Upper lobe of left lung (tissue), 6 donors: ENCODE measurements around the gene TMPRSS6. TPM values are rescaled to one million over a fixed set of nuclear protein-coding genes. Genes with fewer than 3 reads are reported as not detected.

ENCODE experiments used
- ATAC-seq, 2 donors: fragments of 200-7000 bp; cut with Tn5 transposase; one replicate each; pipeline ENCODE4 v1.9.1; 2022; ENCODE audit warnings: mild to moderate bottlenecking in 2 of 2, moderate library complexity in 2 of 2; ENCODE audit not compliant: low FRiP score in 2 of 2
- DNase-seq, 2 donors: peaks; one replicate each; pipeline ENCODE4 v3.0.0-alpha.2; 2019 to 2020
- H3K27ac ChIP-seq, 4 donors: fragments of 200-600 bp; sonication (generic); one replicate each; pipeline ENCODE4 v1.5.1; 2016 to 2019
- H3K27me3 ChIP-seq, 4 donors: fragments of 200-600 bp; sonication (generic); one replicate each; pipeline ENCODE4 v1.5.1; 2017 to 2019
- H3K36me3 ChIP-seq, 4 donors: fragments of 200-600 bp; sonication (generic); one replicate each; pipeline ENCODE4 v1.5.1; 2016 to 2019
- H3K4me1 ChIP-seq, 4 donors: fragments of 200-600 bp; sonication (generic); one replicate each; pipeline ENCODE4 v1.5.1; 2018 to 2019
- H3K4me3 ChIP-seq, 4 donors: fragments of 200-600 bp; sonication (generic); one replicate each; pipeline ENCODE4 v1.5.1; 2017 to 2019; ENCODE audit warnings: mild to moderate bottlenecking in 2 of 4, moderate library complexity in 1 of 4
- H3K9me3 ChIP-seq, 4 donors: fragments of 200-600 bp; sonication (generic); one replicate each; pipeline ENCODE4 v1.5.1; 2018 to 2019
- EP300 ChIP-seq, 4 donors: sonication (generic); formaldehyde crosslinking; IDR thresholded peaks; one replicate each; pipeline ENCODE4 v1.5.1; 2017; ENCODE audit warnings: antibody characterized with exemption in 4 of 4, control low read depth in 2 of 4
- POLR2A ChIP-seq, 4 donors: fragments of 450-650 bp; IDR thresholded peaks; one replicate each; pipeline ENCODE4 v1.5.1; 2016 to 2017; ENCODE audit warnings: antibody characterized with exemption in 4 of 4, mild to moderate bottlenecking in 2 of 4
- POLR2AphosphoS5 ChIP-seq, 2 donors: sonication (generic); formaldehyde crosslinking; IDR thresholded peaks; one replicate each; pipeline ENCODE4 v1.5.1; 2017; ENCODE audit warnings: antibody characterized with exemption in 2 of 2
- WGBS, 2 donors: methylation state at CpG; one replicate each; pipeline ENCODE4 v1.1.5; 2017 to 2018; 5-methylcytosine and 5-hydroxymethylcytosine counted together
- total RNA-seq, 6 donors: library from RNA; depleted of rRNA in 4 of 6; stranded (reverse); fragments of >200 nt in 4 of 6; gene quantifications; one replicate each; pipeline versions ENCODE4 v1.1.0 to v1.2.1, GENCODE V29; 2016 to 2021
- TF ChIP-seq, protein P1 (sequence below), 6 experiments: fragments of 450-650 bp in 4 of 6; fragments of 200-600 bp in 2 of 6; sonication (generic) in 2 of 6; IDR thresholded peaks; one replicate each; pipeline ENCODE4 v1.5.1; 2016 to 2019; ENCODE audit warnings: antibody characterized with exemption in 6 of 6
- donor health status: DM: no; HTN: no; CAD: no; lungs with moderate emphysema.
- donor health status: DM: no; HTN: yes; CAD: no; lungs with severe emphysema.

Gene TMPRSS6
- total RNA-seq, 6 donors from 2014 or later: 0.47 to 8.2 (median 2.0) TPM

DNA sequence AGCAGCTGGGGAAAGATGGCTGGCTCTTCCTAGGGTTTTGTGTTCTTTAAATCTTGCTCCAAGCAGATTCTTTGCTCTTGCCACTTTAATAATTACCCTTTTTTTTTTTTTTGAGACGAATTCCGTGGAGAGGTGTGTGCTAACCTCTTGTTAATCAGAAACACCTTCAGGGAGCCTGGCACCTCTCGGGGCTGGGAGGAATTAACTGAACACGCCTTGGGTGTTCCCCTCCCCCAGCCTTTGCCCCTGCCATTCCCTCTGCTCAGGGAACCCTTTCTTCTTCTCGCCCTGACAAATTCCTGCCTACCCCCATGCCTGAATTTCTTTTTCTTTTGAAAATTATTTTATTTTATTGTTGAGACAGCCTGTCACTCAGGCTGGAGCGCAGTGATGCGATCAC is 17.5 kb downstream of the TMPRSS6 start:
- Histone ChIP-seq H3K27ac (no peak overlapping the region), H3K9me3 (no peaks in the 10 kb centered on the region), H3K4me1 (peaks cover 0 to 9% (median 0%) of the 10 kb centered on the region in 4 donors), H3K27me3 (no peaks in the 10 kb centered on the region), H3K36me3 (no peaks in the 10 kb centered on the region), H3K4me3 (no peak overlapping the region)
- TF ChIP-seq, protein P1, sequence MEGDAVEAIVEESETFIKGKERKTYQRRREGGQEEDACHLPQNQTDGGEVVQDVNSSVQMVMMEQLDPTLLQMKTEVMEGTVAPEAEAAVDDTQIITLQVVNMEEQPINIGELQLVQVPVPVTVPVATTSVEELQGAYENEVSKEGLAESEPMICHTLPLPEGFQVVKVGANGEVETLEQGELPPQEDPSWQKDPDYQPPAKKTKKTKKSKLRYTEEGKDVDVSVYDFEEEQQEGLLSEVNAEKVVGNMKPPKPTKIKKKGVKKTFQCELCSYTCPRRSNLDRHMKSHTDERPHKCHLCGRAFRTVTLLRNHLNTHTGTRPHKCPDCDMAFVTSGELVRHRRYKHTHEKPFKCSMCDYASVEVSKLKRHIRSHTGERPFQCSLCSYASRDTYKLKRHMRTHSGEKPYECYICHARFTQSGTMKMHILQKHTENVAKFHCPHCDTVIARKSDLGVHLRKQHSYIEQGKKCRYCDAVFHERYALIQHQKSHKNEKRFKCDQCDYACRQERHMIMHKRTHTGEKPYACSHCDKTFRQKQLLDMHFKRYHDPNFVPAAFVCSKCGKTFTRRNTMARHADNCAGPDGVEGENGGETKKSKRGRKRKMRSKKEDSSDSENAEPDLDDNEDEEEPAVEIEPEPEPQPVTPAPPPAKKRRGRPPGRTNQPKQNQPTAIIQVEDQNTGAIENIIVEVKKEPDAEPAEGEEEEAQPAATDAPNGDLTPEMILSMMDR (IDR thresholded peaks at IDR 0.05): no peak
- TF ChIP-seq EP300 (IDR thresholded peaks at IDR 0.05) (no peak), POLR2A (IDR thresholded peaks at IDR 0.05) (no peak), POLR2AphosphoS5 (IDR thresholded peaks at IDR 0.05) (no peak)
- ATAC-seq (no peak), DNase-seq (peak in 1 of 2 donors; percentile 36)
- WGBS, 2 donors: 63 to 64% methylated on average over 7 of the region's 7 CpGs

DNA sequence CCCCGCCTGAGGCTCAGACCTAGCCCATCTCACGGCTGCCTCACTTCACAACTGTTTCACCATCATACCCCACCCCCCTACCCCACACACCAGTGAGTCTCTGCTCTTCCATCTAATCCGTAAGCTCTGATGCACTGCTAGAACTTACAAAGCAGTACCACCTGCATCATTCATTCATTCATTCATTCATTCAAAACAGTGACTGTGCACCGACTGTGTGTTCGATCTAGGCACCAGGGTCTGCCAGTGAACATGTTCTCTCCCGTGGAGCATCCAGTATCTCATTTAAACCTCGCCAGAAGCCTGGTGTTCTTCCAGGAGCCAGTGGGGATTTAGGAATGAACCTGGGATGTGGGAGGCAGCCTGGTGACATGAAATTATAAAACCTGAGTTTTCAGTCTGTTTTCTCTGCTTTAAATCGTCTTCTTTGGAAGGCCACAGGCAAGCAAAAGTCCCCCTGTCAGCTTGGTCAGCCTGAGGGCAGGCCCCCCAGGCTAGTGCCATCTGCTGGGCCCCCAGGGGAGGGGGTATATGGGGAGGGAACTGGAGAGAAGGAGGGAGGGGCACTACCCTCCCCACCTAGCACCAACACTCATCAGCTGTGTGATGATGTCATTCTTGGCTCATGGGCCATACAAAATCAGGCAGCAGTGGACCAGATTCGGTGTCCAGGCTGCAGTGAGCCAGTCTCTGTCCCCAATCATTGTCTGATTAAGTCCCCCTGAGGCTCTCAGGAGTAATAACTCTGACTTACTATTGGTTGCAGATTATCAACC is 18.4 kb downstream of the TMPRSS6 start:
- peaks cover 0 to 9% (median 0%) of the 10 kb centered on the region in 4 donors for H3K4me1 ChIP-seq
- no peaks in the 10 kb centered on the region for H3K9me3 ChIP-seq
- no peaks in the 10 kb centered on the region for H3K36me3 ChIP-seq
- no peaks in the 10 kb centered on the region for H3K27me3 ChIP-seq
- DNase-seq: no peak
- H3K27ac ChIP-seq: no peak overlapping the region
- WGBS, 2 donors: 80 to 88% methylated on average over 9 of the region's 9 CpGs
- no peak for ATAC-seq
- TF ChIP-seq POLR2AphosphoS5 (IDR thresholded peaks at IDR 0.05) (no peak), EP300 (IDR thresholded peaks at IDR 0.05) (no peak), POLR2A (IDR thresholded peaks at IDR 0.05) (no peak)
- TF ChIP-seq, protein P1 (IDR thresholded peaks at IDR 0.05): no peak
- H3K4me3 ChIP-seq: no peak overlapping the region

DNA sequence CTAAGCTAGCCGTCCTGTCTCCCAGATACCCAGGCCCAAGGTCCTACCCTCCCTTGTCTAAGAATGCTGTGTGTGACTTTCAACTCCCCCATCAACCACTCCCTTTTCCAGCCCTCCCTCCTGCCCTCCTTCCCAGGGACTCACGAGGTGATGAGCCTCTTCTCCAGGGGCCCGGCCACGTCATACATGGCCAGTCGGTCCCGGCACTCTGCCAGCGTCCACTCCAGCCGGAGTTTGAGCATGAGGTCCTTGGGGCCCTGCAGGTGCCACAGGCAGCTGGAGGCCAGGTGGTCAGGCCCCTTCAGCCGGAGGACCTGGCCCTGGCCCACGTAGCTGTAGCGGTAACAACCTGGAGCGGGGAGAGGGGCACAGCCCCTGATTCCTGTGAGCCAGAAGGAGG is 20.1 kb downstream of the TMPRSS6 start:
- WGBS, 2 donors: 60 to 70% methylated on average over 7 to 12 of the region's 12 CpGs
- H3K27me3 ChIP-seq: no peaks in the 10 kb centered on the region

DNA sequence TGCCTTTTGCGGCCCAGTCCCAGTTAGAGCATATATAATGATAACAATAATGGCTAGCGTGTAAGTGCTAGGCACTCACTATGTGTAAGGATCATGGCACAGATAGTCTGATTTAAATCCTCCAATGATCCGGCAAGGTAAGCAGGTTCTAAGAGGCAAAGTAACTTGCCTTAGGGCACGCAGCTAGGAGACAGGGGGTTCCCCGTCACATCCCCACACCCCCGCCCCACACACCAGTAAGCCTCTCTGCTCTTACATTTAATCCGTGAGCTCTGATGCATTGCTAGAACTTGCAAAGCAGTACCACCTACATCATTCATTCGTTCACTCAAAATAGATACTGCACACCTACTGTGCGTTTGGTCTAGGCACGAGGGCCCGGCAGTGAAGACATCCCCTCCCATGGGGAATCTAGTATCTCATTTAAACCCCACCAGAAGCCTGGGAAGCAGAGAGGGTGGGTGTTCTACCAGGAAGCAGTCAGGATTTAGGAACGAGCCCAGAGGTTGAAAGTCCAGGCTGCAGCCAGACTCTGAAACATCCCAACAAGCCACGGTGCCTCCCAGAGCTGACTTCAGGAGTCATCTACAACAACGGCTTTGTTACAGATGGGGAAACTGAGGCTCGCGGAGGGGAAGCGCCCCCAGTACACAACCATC is 20.6 kb downstream of the TMPRSS6 start:
- H3K27ac ChIP-seq: no peak overlapping the region
- H3K9me3 ChIP-seq: no peaks in the 10 kb centered on the region
- peaks cover 0 to 9% (median 0%) of the 10 kb centered on the region in 4 donors for H3K4me1 ChIP-seq
- H3K36me3 ChIP-seq: no peaks in the 10 kb centered on the region
- 74 to 82% methylated on average over 16 to 17 of the region's 17 CpGs for WGBS, 2 donors
- ATAC-seq: no peak
- no peak overlapping the region for H3K4me3 ChIP-seq
- H3K27me3 ChIP-seq: no peaks in the 10 kb centered on the region
- no peak for TF ChIP-seq POLR2A (IDR thresholded peaks at IDR 0.05)
- TF ChIP-seq, protein P1 (IDR thresholded peaks at IDR 0.05): no peak
- no peak for TF ChIP-seq POLR2AphosphoS5 (IDR thresholded peaks at IDR 0.05)
- no peak for TF ChIP-seq EP300 (IDR thresholded peaks at IDR 0.05)
- DNase-seq: no peak

More for the DNA sequence above, 20.1 kb downstream of the TMPRSS6 start:
- H3K9me3 ChIP-seq: no peaks in the 10 kb centered on the region
- H3K36me3 ChIP-seq: no peaks in the 10 kb centered on the region
- peaks cover 0 to 9% (median 0%) of the 10 kb centered on the region in 4 donors for H3K4me1 ChIP-seq
- DNase-seq (peak; percentile 47 to 80), ATAC-seq (peak; percentile 2 to 9)
- TF ChIP-seq EP300 (IDR thresholded peaks at IDR 0.05) (no peak), POLR2A (IDR thresholded peaks at IDR 0.05) (no peak), POLR2AphosphoS5 (IDR thresholded peaks at IDR 0.05) (no peak)
- TF ChIP-seq, protein P1 (IDR thresholded peaks at IDR 0.05): no peak
- H3K27ac ChIP-seq: no peak overlapping the region
- no peak overlapping the region for H3K4me3 ChIP-seq
